AG10803 (cell line): ENCODE data around the gene SLC7A1.

Source experiments
- DNase-seq: peaks from one replicate; pipeline ENCODE4 v3.0.0; 2010; ENCODE audit warnings: low read depth
- H3K4me3 ChIP-seq: 2 replicates; pipeline ENCODE4 v1.5.1; 2011; ENCODE audit warnings: mild to moderate bottlenecking, low read length, control low read depth
- CTCF ChIP-seq: conservative IDR thresholded peaks from 2 replicates; pipeline ENCODE4 v1.5.1; 2011; ENCODE audit warnings: mild to moderate bottlenecking, low read length, control low read depth, inconsistent platforms

SLC7A1 gene

GRCh38 chr13:29525757-29526156 lies 69.7 kb downstream of the SLC7A1 start:
- no peak overlapping the region for H3K4me3 ChIP-seq
- DNase-seq: no peak
- TF ChIP-seq CTCF: no peak

- no peak for DNase-seq
- H3K4me3 ChIP-seq: no peak overlapping the region
- TF ChIP-seq CTCF: no peak
These were observed 70.8 kb downstream of the SLC7A1 start for GRCh38 chr13:29524641-29525040.

GRCh38 chr13:29524176-29524575 lies 71.3 kb downstream of the SLC7A1 start:
- no peak for TF ChIP-seq CTCF
- H3K4me3 ChIP-seq: no peak overlapping the region
- no peak for DNase-seq

GRCh38 chr13:29523199-29523961 lies 72.1 kb downstream of the SLC7A1 start:
- no peak; the same call in 1 of the 2 replicates for TF ChIP-seq CTCF
- DNase-seq: peak; percentile 77

GRCh38 chr13:29522044-29522685 lies 73.3 kb downstream of the SLC7A1 start:
- peak; percentile 20; the same call in 1 of the 2 replicates for TF ChIP-seq CTCF
- H3K4me3 ChIP-seq: no peak overlapping the region
- DNase-seq: peak; percentile 99

More at GRCh38 chr13:29523199-29523961, 72.1 kb downstream of the SLC7A1 start:
- H3K4me3 ChIP-seq: no peak overlapping the region

- TF ChIP-seq CTCF: no peak
- no peak for DNase-seq
- no peak overlapping the region for H3K4me3 ChIP-seq
These were observed 74.2 kb downstream of the SLC7A1 start for GRCh38 chr13:29521336-29521735.

GRCh38 chr13:29520671-29521070 lies 74.8 kb downstream of the SLC7A1 start:
- no peak for TF ChIP-seq CTCF
- DNase-seq: peak; percentile 91
- no peak overlapping the region for H3K4me3 ChIP-seq
